ENCODE results near the gene SKIDA1.

SKIDA1 gene

GRCh38 chr10:21520949-21521348, 4.5 kb downstream of the SKIDA1 start:
- peaks cover under 1% of the 10 kb centered on the region for H4K20me1 ChIP-seq (ENCODE audit: insufficient read depth, low read length, poor library complexity, severe bottlenecking)
- H3K4me1 ChIP-seq (ENCODE audit: insufficient read depth, low read length, poor library complexity, severe bottlenecking), result peaks cover 20% of the 10 kb centered on the region
- H3K36me3 ChIP-seq (ENCODE audit: insufficient read depth, low read length), result no peaks in the 10 kb centered on the region
- H3K9me3 ChIP-seq (ENCODE audit: insufficient read depth, low read depth, low read length), result no peaks in the 10 kb centered on the region
- 0 out of 2 replicates have a peak, but pooled peaks cover 11% of the 10 kb centered on the region for H3F3A ChIP-seq (ENCODE audit: low read depth)
- no peak for TF ChIP-seq EZH2phosphoT487 (IDR thresholded peaks at IDR 0.05; ENCODE audit: borderline replicate concordance)
- TF ChIP-seq CTCF (conservative IDR thresholded peaks at IDR 0.05; ENCODE audit: low read length), result no peak
- H3K27me3 ChIP-seq (ENCODE audit: insufficient read depth, low read length, poor library complexity, severe bottlenecking), result no peaks in the 10 kb centered on the region
- H2AFZ ChIP-seq (ENCODE audit: low read length), result no peak overlapping the region
- no peak overlapping the region for H3K9ac ChIP-seq (ENCODE audit: low read depth, low read length, poor library complexity, severe bottlenecking)
- no peaks in the 10 kb centered on the region for H3K9me2 ChIP-seq (replicated peaks; ENCODE audit: low read depth, low read length)
- peaks cover 15% of the 10 kb centered on the region; the same call in 1 of the 2 replicates for H3K79me2 ChIP-seq (ENCODE audit: insufficient read depth, low read length)
- H3K4me3 ChIP-seq (ENCODE audit: low read length, poor library complexity, severe bottlenecking), result peak overlapping the region; percentile 83
- H3K4me2 ChIP-seq (ENCODE audit: low read depth, low read length, poor library complexity, severe bottlenecking), result peak overlapping the region; percentile 89

GRCh38 chr10:21520509-21520908, 5.0 kb downstream of the SKIDA1 start:
- Histone ChIP-seq H3K9me2 (replicated peaks; ENCODE audit: low read depth, low read length) (no peaks in the 10 kb centered on the region), H3K4me2 (ENCODE audit: low read depth, low read length, poor library complexity, severe bottlenecking) (peak overlapping the region; percentile 89), H3K79me2 (ENCODE audit: insufficient read depth, low read length) (peaks cover 19% of the 10 kb centered on the region; the same call in 1 of the 2 replicates), H3F3A (ENCODE audit: low read depth) (0 out of 2 replicates have a peak, but pooled peaks cover 11% of the 10 kb centered on the region), H4K20me1 (ENCODE audit: insufficient read depth, low read length, poor library complexity, severe bottlenecking) (peaks cover 4% of the 10 kb centered on the region), H3K4me1 (ENCODE audit: insufficient read depth, low read length, poor library complexity, severe bottlenecking) (peaks cover 24% of the 10 kb centered on the region), H3K9ac (ENCODE audit: low read depth, low read length, poor library complexity, severe bottlenecking) (peak overlapping the region; percentile 75), H3K9me3 (ENCODE audit: insufficient read depth, low read depth, low read length) (no peaks in the 10 kb centered on the region), H3K27me3 (ENCODE audit: insufficient read depth, low read length, poor library complexity, severe bottlenecking) (no peaks in the 10 kb centered on the region), H3K4me3 (ENCODE audit: low read length, poor library complexity, severe bottlenecking) (peak overlapping the region; percentile 83), H3K36me3 (ENCODE audit: insufficient read depth, low read length) (no peaks in the 10 kb centered on the region), H2AFZ (ENCODE audit: low read length) (no peak overlapping the region)
- TF ChIP-seq EZH2phosphoT487 (IDR thresholded peaks at IDR 0.05; ENCODE audit: borderline replicate concordance) (no peak), CTCF (conservative IDR thresholded peaks at IDR 0.05; ENCODE audit: low read length) (no peak)

- no peaks in the 10 kb centered on the region for H3K36me3 ChIP-seq (ENCODE audit: insufficient read depth, low read length)
- H3F3A ChIP-seq (ENCODE audit: low read depth), result 0 out of 2 replicates have a peak, but pooled peaks cover 9% of the 10 kb centered on the region
- TF ChIP-seq CTCF (conservative IDR thresholded peaks at IDR 0.05; ENCODE audit: low read length) (no peak), EZH2phosphoT487 (IDR thresholded peaks at IDR 0.05; ENCODE audit: borderline replicate concordance) (no peak)
- H4K20me1 ChIP-seq (ENCODE audit: insufficient read depth, low read length, poor library complexity, severe bottlenecking), result peaks cover 4% of the 10 kb centered on the region
- H3K4me2 ChIP-seq (ENCODE audit: low read depth, low read length, poor library complexity, severe bottlenecking), result peak overlapping the region; percentile 89
- no peaks in the 10 kb centered on the region for H3K9me2 ChIP-seq (replicated peaks; ENCODE audit: low read depth, low read length)
- H3K79me2 ChIP-seq (ENCODE audit: insufficient read depth, low read length), result peaks cover 25% of the 10 kb centered on the region; the same call in 1 of the 2 replicates
- peak overlapping the region; percentile 75 for H3K9ac ChIP-seq (ENCODE audit: low read depth, low read length, poor library complexity, severe bottlenecking)
- peaks cover 25% of the 10 kb centered on the region for H3K4me1 ChIP-seq (ENCODE audit: insufficient read depth, low read length, poor library complexity, severe bottlenecking)
- H3K27me3 ChIP-seq (ENCODE audit: insufficient read depth, low read length, poor library complexity, severe bottlenecking), result no peaks in the 10 kb centered on the region
- peak overlapping the region; percentile 83 for H3K4me3 ChIP-seq (ENCODE audit: low read length, poor library complexity, severe bottlenecking)
- H3K9me3 ChIP-seq (ENCODE audit: insufficient read depth, low read depth, low read length), result no peaks in the 10 kb centered on the region
- peak overlapping the region; percentile 96 for H2AFZ ChIP-seq (ENCODE audit: low read length)
These were observed 5.5 kb downstream of the SKIDA1 start for GRCh38 chr10:21519941-21520436.
